Activated CD8-positive, alpha-beta T cell treated with anti-CD3 and anti-CD28 coated beads for 36 hours (primary cell): ENCODE measurements around the gene PLA2G4D. TPM values are rescaled to one million over a fixed set of nuclear protein-coding genes. Genes with fewer than 3 reads are reported as not detected.

Experiments
- ATAC-seq: fragments of 200-7000 bp; cut with Tn5 transposase; one replicate; pipeline ENCODE4 v1.10.0; 2021; ENCODE audit warnings: mild to moderate bottlenecking, moderate library complexity
- CTCF ChIA-PET: fragments of 350-600 bp; sonication (Branson Sonifier 250); formaldehyde crosslinking; loops from one replicate; lab custom pipeline; 2021; ENCODE audit warnings: antibody characterized with exemption; lab: Charles Lee
- POLR2A ChIA-PET: fragments of 350-600 bp; sonication (Branson Sonifier 250); formaldehyde crosslinking; loops from one replicate; lab custom pipeline; 2021; ENCODE audit warnings: antibody characterized with exemption; lab: Charles Lee
- DNase-seq: peaks from one replicate; pipeline ENCODE4 v3.0.0-alpha.2; 2020
- H3K27ac Mint-ChIP-seq: one replicate; pipeline ENCODE4 v1.8.0; 2021; ENCODE audit warnings: mild to moderate bottlenecking, mixed read lengths
- H3K27me3 Mint-ChIP-seq: one replicate; pipeline ENCODE4 v1.8.0; 2021; ENCODE audit warnings: mixed read lengths
- H3K36me3 Mint-ChIP-seq: one replicate; pipeline ENCODE4 v1.8.0; 2021; ENCODE audit warnings: low read depth, mixed read lengths
- H3K4me1 Mint-ChIP-seq: one replicate; pipeline ENCODE4 v1.8.0; 2021; ENCODE audit warnings: low read depth, mixed read lengths
- H3K4me3 Mint-ChIP-seq: one replicate; pipeline ENCODE4 v1.8.0; 2021; ENCODE audit warnings: mild to moderate bottlenecking, moderate library complexity, mixed read lengths
- H3K9me3 Mint-ChIP-seq: one replicate; pipeline ENCODE4 v1.8.0; 2021; ENCODE audit warnings: mixed read lengths
- CTCF ChIP-seq: fragments of 200-600 bp; IDR thresholded peaks from one replicate; pipeline ENCODE4 v1.8.0; 2022; ENCODE audit warnings: antibody characterized with exemption, mild to moderate bottlenecking
- intact Hi-C: fragments of 100-400 bp; cut with micrococcal nuclease; formaldehyde crosslinking; loops from one replicate; pipeline ENCODE4 v1.10.0; 2022
- total RNA-seq, 2 experiments: library from RNA; stranded (reverse); gene quantifications; one replicate each; pipeline ENCODE4 v1.2.3, GENCODE V29; 2021

The PLA2G4D gene
- total RNA-seq, 2 experiments from 2014 or later: not detected

GRCh38 chr15:42090370-42090769 lies 4.0 kb downstream of the PLA2G4D start:
- H3K36me3 Mint-ChIP-seq: no peaks in the 10 kb centered on the region
- H3K27me3 Mint-ChIP-seq: no peaks in the 10 kb centered on the region
- DNase-seq: no peak
- no peaks in the 10 kb centered on the region for H3K9me3 Mint-ChIP-seq
- no peak for TF ChIP-seq CTCF
- CTCF ChIA-PET: interaction anchor here (1.0 to 1.3 kb wide), 3 partner anchors 9 to 48 kb away, joined by 3 to 4 read pairs (median 3); no protein-coding TSS in a partner anchor
- no peak for ATAC-seq
- no peak overlapping the region for H3K4me3 Mint-ChIP-seq
- POLR2A ChIA-PET: no interaction called here
- intact Hi-C loops: no loop called here
- H3K4me1 Mint-ChIP-seq: no peaks in the 10 kb centered on the region
- no peak overlapping the region for H3K27ac Mint-ChIP-seq

- ATAC-seq: no peak
- TF ChIP-seq CTCF: no peak
- POLR2A ChIA-PET: no interaction called here
- H3K4me3 Mint-ChIP-seq: no peak overlapping the region
- H3K9me3 Mint-ChIP-seq: no peaks in the 10 kb centered on the region
- no peaks in the 10 kb centered on the region for H3K27me3 Mint-ChIP-seq
- DNase-seq: no peak
- CTCF ChIA-PET: interaction anchor here (1.3 to 2.0 kb wide), 2 partner anchors 11 to 47 kb away, joined by 4 to 6 read pairs; no protein-coding TSS in a partner anchor
- no peak overlapping the region for H3K27ac Mint-ChIP-seq
- no peaks in the 10 kb centered on the region for H3K4me1 Mint-ChIP-seq
- intact Hi-C loops: no loop called here
- H3K36me3 Mint-ChIP-seq: no peaks in the 10 kb centered on the region
Measured at GRCh38 chr15:42089942-42090341, 4.4 kb downstream of the PLA2G4D start.

DNA sequence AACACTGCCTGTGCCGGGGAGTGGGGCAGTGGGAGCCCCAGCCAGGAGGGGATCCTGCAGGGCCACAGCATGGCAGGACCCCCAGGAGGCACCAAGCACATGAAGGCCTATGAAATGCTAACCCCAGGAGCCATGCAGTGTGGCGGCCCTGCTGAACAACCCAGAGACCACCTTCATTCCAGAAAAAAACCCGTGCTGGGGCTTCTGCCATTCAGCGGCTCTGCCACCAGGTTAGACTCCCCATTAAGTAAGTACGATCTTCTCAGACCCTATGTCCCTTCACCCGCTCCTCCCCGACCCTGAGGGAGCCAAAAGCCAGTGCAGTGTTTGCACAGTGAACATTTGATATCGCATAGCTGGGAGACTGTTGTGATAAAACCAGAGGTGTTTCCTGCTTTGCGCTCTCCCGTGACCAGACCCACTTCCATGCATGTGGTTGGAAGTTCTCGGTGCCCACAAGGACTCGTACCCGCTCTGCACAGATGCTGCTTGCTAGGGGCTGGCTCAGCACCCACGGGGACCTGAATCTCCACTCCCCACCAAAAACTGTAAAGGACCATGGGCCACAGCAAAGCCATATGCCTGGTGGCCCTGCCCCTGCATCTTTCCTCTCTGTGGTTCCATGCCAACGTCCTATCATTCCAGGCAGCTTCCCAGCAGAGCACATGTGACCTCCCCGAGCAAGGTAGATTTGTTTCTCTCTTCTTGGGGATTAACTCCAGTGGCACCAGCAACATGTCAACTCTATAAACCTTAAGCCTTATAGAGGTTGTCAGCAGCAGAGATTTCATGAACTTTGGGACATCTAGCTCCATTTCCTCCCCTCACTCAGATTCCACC lies 5.3 kb downstream of the PLA2G4D start:
- H3K27ac Mint-ChIP-seq: no peak overlapping the region
- H3K9me3 Mint-ChIP-seq: no peaks in the 10 kb centered on the region
- H3K27me3 Mint-ChIP-seq: peaks cover 4% of the 10 kb centered on the region
- TF ChIP-seq CTCF: no peak
- intact Hi-C loops: no loop called here
- no peaks in the 10 kb centered on the region for H3K36me3 Mint-ChIP-seq
- H3K4me1 Mint-ChIP-seq: peaks cover 3% of the 10 kb centered on the region
- ATAC-seq: no peak
- no peak for DNase-seq
- ChIA-PET POLR2A (no interaction called here), CTCF (interaction anchor here (2.0 kb wide), 1 partner anchor 48 kb away, joined by 6 read pairs; no protein-coding TSS in a partner anchor)
- no peak overlapping the region for H3K4me3 Mint-ChIP-seq

DNA sequence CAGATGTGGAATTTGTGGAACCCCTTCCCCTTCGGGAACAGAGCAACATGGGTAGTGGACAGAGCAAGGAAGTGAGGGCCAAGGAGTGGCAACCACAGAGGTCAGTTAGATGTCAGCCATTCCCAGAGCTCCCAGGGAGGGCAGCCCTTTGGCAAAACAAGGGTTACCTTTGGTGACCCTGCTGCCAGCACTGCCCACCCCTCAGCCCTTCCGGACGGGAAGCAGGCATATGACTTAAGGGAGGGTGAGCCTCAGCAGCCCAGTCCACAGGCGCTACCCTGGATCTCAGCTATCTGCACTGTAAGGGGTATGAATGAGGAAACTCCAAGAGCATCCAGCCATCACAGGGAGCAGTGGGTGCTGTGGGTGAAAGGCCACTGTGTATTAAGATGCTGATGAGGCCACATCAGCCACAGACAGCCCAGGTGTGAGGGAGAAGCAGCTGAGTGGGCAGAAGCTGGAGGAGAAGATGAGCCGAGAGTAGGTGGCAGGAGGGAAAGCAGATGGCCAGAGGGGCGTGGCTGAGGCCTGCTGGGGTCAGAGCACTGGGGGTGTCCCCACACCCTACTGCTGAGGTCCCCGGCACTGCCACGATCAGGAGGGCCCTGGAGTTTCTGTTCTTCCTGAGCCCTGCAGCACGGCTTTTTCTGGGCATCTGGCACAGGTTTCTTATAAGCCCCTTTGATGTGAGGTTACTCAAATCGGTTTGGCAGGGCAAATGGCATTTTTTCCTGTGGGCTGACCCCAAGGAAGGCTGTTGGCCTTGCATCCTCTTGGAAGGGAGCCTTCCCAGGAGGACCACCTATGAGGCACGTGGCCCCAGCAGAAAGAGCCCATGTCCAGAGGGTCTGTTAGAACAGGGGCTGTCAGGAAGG lies 6.2 kb downstream of the PLA2G4D start:
- no peak overlapping the region for H3K27ac Mint-ChIP-seq
- ChIA-PET POLR2A (no interaction called here), CTCF (interaction anchor here (1.8 to 2.0 kb wide), 2 partner anchors 21 to 49 kb away, joined by 4 to 6 read pairs; no protein-coding TSS in a partner anchor)
- no peak overlapping the region for H3K4me3 Mint-ChIP-seq
- intact Hi-C loops: no loop called here
- ATAC-seq: no peak
- no peaks in the 10 kb centered on the region for H3K9me3 Mint-ChIP-seq
- H3K4me1 Mint-ChIP-seq: peaks cover 3% of the 10 kb centered on the region
- no peak for TF ChIP-seq CTCF
- no peaks in the 10 kb centered on the region for H3K36me3 Mint-ChIP-seq
- DNase-seq: no peak
- H3K27me3 Mint-ChIP-seq: peaks cover 4% of the 10 kb centered on the region
